Activated CD8-positive, alpha-beta memory T cell treated with anti-CD3 and anti-CD28 coated beads, Interleukin-2, amount 50 U/mL, for 48 hours (primary cell): ENCODE results near the gene DDX23.
A peak's percentile ranks its signal among the peaks of the same experiment; 100 is the strongest.
"Not testable (repeated sequence)": the region's sequence is repeated elsewhere in the genome, so short reads cannot be mapped to it uniquely, and the experiment has no call there.

Source experiments
- DNase-seq: peaks from one replicate; pipeline ENCODE4 v3.0.0-alpha.2; 2020

Gene DDX23

DNA sequence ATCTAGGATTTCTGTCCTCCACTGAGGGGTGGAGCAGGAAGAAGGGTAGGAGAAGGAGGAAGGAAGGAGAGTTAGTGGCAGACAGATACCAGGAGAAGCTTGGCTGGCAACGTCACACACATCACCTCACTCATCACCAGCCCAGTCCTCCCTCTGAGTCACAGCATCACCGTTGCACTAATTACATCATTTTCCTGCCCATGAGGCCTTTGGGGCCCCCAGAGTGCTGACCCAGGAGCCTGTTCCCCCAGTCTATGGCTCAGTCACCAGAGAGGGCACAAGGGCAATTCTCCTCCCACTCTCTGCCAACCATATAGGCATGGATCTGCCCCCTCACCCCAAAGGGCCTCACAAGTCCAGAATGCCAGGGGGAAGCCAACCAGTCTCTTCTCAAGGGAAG lies 9.1 kb upstream of the DDX23 start:
- no peak for DNase-seq

- not testable (repeated sequence) for DNase-seq
Measured at GRCh38 chr12:48860236-48860635, 8.3 kb upstream of the DDX23 start.

DNA sequence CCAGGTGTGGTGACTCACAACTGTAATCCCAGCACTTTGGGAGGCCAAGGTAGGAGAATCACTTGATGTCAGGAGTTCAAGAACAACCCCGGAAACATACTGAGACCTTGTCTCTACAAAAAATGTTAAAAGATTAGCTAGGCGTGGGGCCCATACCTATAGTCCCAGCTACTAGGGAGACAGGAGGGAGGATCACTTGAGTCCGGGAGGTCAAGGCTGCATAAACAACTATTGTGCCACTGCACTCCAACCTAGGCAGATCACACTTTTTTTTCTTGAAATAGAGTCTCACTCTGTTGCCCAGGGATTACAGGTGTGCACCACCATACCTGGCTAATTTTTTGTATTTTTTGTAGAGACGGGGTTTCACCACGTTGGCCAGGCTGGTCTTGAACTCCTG lies 7.6 kb upstream of the DDX23 start:
- DNase-seq = no peak

DNA sequence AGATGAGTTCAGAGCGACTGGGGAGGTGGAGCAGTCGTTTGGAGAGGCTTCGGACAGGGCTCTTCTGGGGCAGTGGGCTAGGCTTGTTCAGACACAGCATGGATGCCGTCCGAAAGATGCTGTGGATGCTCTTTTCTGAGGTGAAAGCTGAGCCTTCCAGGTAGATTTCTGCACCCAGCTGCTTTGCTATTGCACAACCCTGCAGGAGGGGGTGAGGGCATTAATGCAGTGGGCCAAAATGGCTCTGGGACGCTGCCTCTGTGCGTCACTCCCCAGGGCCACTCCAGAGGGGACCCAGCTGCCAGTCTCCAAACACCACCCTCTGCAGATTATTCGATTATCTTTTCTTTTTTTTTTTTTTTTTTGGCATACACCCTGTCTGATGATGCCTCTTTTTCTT lies 6.1 kb upstream of the DDX23 start:
- no peak for DNase-seq

- DNase-seq = no peak
Measured at GRCh38 chr12:48857278-48857994, 5.5 kb upstream of the DDX23 start.

GRCh38 chr12:48856379-48856778 lies 4.4 kb upstream of the DDX23 start:
- no peak for DNase-seq

- not testable (repeated sequence) for DNase-seq
Measured at GRCh38 chr12:48854932-48855331, 3.0 kb upstream of the DDX23 start.

- no peak for DNase-seq
Measured at GRCh38 chr12:48854488-48854887, 2.5 kb upstream of the DDX23 start.

DNA sequence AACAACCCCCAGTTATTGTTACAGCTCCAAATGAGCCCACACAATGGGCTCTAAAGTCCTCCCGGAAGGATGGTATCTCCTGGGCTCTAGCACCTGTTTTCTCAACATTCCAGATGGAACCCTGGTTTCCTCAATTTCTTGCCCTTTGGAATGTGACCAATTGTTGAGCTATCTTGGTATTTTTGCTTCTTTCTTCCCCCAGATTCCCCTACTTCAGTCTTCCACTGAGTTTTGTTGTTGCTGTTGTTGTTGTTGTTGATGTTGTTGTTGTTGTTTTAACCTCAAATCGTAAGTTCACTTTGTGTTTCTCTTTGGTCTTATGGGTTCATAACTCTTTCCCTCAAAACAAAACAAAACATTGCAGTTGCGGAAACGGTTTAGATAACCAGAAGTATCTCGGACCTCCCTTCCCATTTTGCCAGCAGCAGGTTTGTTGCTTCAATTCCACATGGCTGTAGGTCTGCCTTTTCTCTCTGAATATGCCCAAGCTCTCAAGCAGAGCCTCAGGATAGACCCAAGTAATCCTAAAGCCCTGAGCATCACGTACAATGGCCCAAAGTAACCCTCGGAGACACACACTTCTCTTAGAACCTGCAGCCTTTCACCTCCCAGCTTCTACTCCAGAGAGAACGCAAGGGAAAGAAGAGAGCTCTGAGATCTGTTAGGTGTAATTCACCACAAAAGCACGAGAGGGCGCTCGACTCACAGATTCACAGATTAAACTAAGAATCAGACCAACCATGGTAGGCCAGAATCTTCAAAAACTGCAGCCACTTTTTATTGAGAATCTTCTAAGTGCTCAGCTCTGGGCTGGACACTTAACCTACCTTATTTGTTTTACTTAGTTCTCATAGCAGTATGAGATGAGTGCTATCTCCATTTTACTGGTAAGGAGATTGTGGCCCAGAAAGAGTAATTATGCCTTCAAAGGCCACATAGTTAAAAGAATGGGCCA lies 1.0 kb upstream of the DDX23 start:
- peak; percentile 92 for DNase-seq

DNA sequence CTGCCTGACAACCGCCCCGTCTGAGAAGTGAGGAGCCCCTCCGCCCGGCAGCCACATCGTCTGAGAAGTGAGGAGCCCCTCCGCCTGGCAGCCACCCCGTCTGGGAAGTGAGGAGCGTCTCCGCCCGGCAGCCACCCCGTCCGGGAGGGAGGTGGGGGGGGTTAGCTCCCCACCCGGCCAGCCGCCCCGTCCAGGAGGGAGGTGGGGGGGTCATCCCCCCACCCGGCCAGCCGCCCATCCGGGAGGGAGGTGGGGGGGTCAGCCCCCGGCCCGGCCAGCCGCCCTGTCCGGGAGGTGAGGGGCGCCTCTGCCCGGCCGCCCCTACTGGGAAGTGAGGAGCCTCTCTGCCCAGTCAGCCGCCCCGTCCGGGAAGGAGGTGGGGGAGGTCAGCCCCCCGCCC lies 9.9 kb downstream of the DDX23 start:
- not testable (repeated sequence) for DNase-seq

DNA sequence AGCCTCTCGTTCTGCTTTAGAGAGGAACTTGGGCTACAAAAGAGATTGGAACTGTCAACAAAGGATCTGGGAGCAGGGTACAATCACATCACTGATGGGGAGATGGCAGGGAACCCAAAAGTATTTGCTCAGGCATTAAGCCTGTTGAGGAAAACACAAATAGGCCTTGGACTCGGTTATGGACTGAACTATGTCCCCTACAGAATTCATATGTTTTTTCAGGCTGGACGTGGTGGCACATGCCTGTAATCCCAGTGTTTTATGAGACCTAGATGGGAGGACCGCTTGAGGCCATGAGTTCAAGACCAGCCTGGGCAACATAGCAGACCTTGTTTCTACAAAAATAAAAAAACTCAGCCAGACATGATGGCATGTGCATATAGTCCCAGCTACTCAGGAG lies 13.9 kb downstream of the DDX23 start:
- no peak for DNase-seq

DNA sequence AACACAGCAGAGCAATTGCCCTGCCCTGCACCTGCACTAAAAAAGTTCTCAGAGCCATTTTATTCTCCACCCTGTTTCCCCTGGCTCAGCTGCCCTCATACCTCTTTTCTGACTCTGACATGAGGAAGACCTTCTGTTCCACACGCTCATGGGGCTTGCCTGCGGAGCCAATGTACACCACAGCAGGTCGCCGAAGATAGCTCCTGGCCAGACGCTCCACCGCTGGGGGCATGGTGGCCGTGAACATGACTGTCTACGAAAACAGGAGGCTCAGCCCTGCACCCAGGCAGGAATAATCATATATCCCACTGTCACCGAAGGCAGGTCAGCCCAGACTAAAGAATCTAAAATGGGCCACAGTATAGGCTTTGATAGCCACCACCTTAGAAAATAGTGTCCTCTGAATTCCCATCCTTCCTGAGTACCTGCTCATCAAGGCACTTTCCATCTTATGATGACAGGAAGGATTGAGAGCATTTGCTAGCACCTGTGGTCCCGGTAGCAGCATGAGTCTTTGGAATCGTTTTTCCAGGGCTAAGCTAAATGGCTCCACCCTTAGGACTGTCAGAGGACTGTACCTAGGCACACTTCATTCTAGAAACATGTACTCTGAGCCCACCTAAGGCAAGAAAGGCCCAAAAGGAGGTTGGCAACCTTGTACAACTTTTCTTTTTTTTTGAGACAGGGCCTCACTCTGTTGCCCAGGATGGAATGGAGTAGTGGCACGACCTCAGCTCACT lies 19.5 kb downstream of the DDX23 start:
- DNase-seq = no peak

DNA sequence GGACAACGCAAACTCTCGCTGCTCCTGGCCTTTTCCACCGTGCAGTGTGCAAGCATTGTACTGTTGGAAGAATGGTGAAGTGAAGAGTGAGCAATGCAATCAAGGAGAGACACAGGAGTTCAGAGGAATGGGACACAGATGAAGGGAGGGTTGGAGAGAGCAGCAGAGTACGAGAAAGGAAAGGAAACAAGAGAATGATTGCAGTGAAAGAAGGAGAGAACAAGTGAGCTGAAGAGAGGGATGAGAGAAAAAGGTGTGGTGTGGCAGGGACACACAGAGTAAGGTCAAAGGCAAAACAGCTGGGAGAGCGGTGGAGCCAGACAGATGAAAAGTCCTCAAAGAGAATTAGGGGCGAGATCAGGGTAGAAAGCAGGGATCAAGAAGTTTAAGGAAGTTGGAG lies 20.7 kb downstream of the DDX23 start:
- no peak for DNase-seq

DNA sequence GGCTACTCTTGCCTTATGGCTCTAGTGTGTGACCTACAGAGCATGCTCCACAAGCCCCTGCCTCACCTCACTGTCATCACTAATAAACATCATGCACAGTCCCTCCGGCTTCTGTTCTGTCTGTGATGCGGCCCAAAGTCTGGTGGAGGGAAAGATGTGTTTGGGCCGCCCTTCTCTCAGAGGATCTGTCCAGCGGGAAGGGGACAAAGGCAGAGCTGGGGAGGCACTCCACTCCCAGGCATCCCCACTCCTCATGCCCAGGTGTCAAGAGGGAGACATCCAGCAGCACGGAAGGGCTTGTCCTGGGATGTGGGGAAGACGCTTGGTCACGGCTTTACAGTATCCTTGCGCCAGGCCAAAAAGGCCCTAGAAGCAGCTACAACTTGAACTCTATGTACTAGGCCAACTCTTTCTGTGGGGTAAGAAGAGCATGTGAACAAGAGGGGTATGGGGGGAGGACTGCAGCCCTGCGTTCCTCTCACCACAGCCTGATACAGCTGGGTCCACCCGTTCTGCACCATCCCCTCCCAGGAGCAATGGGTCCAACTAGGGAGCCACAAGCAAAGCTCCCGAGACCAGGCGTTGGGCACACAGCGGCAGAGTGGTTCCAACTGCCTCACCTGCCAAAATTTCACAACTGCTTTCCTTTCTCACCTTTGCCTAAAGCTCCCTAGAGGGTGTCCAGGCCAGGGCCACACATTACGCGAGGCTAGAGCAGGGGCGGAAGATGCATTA lies 23.0 kb downstream of the DDX23 start:
- no peak for DNase-seq

DNA sequence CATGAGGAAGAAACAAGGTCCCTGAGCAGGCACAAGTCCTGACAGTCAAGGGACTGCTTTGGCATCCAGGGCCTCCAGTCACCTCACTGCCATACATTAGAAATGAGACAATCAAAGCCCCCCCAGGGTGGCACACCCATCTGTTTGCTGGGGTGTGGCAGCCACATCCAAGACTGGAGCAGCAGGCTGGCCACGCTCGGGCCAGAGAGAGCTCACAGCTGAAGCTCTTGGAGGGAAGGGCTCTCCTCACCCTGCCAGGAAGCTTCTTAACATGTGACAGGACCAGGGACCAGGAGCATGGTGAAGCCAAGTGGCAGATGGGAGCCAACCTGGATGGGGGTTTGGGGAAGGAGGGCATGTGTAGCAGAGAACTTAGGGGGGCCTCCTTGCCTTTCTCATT lies 23.7 kb downstream of the DDX23 start:
- no peak for DNase-seq

DNA sequence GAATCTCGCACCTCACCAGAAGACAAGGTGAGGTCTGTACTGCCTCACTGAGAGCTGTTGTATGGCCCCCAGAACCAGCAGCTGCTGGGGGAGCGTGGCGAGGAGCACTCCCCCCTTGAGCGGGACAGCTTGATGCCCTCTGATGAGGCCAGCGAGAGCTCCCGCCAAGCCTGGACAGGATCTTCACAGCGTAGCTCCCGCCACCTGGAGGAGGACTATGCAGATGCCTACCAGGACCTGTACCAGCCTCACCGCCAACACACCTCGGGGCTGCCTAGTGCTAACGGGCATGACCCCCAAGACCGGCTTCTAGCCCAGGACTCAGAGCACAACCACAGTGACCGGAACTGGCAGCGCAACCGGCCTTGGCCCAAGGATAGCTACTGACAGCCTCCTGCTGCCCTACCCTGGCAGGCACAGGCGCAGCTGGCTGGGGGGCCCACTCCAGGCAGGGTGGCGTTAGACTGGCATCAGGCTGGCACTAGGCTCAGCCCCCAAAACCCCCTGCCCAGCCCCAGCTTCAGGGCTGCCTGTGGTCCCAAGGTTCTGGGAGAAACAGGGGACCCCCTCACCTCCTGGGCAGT lies 24.4 kb downstream of the DDX23 start:
- no peak for DNase-seq

DNA sequence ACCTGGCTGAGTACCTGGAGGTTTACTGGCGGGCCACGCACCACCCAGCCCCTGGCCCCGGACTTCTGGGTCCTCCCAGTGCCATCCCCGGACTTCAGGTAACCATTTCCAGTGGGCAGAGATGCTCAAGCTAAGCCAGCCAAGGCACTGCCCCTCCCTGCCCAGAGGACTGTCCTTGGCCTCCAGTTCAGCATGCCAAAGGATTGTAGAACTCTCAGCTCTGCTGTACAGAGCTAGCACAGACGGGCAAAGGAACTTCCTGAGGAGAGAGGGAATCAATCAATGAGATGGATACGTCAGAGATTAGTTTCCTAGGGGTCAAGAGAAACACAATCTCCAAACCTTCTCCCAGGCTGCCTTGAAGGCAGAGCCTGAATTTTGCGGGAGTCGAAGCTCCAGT lies 24.9 kb downstream of the DDX23 start:
- no peak for DNase-seq

GRCh38 chr12:48826209-48826855 lies 25.6 kb downstream of the DDX23 start:
- DNase-seq = no peak

GRCh38 chr12:48824905-48825304 lies 27.1 kb downstream of the DDX23 start:
- no peak for DNase-seq

DNA sequence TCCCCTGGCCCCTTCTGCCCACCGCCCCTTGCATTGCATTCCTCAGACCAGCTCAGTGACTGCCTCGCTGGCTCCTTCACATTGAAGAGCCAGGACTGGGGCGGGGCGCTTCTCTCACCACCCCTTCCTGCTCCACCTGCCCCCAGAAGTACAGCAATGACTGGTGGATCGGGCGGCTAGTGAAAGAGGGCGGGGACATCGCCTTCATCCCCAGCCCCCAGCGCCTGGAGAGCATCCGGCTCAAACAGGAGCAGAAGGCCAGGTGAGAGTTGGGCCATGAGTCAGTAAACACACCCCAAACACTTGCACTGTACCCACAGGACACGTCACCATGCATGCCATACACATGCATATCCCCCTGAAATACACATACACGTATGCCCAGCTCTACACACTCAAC lies 27.9 kb downstream of the DDX23 start:
- DNase-seq = no peak

DNA sequence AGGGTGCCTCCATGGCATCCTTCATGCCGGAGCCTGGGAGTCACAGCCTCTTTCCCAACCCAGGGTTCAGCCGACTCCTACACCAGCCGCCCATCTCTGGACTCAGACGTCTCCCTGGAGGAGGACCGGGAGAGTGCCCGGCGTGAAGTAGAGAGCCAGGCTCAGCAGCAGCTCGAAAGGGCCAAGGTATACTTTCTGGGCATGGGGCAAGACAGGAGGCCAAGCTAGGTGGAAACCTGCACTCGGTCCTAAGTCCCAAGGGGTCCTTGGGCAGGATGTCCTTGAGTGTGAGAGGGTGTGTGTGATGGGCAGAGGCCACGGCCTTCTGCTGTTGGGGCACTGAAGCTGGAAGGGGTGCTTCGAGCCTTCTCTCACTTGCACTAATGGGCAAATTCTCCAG lies 28.7 kb downstream of the DDX23 start:
- DNase-seq = no peak

GRCh38 chr12:48822711-48823110 lies 29.3 kb downstream of the DDX23 start:
- no peak for DNase-seq
